Measurements from ENCODE around the gene IRGC.

DNA sequence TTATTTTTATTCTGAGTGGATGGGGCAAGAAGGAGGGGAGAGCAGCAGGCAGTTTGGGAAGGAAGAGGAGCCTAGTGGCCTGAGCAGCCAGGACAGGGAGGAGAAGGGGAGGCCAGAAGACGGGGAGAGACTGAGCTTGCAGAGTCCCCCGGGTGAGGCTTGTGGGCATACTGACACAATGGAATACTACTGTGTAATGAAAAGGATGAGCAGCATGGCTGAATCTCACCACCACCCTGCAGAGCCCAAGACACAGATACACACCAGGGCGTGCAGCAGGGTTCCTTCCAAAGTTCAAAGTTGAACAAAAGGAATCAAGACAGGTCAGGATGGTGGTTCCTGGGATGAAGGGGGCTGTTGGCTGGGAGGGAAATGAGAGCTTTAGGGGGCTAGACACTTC is 46.9 kb downstream of the IRGC start:
- TF ChIP-seq, protein P1, sequence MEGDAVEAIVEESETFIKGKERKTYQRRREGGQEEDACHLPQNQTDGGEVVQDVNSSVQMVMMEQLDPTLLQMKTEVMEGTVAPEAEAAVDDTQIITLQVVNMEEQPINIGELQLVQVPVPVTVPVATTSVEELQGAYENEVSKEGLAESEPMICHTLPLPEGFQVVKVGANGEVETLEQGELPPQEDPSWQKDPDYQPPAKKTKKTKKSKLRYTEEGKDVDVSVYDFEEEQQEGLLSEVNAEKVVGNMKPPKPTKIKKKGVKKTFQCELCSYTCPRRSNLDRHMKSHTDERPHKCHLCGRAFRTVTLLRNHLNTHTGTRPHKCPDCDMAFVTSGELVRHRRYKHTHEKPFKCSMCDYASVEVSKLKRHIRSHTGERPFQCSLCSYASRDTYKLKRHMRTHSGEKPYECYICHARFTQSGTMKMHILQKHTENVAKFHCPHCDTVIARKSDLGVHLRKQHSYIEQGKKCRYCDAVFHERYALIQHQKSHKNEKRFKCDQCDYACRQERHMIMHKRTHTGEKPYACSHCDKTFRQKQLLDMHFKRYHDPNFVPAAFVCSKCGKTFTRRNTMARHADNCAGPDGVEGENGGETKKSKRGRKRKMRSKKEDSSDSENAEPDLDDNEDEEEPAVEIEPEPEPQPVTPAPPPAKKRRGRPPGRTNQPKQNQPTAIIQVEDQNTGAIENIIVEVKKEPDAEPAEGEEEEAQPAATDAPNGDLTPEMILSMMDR (IDR thresholded peaks at IDR 0.05; ENCODE audit: poor library complexity, severe bottlenecking) = no peak
- TF ChIP-seq POLR2AphosphoS5 (IDR thresholded peaks at IDR 0.05) (no peak), EZH2 (IDR thresholded peaks at IDR 0.05; ENCODE audit: borderline replicate concordance, insufficient read depth, low read length, poor library complexity, severe bottlenecking) (no peak), EP300 (conservative IDR thresholded peaks at IDR 0.05; ENCODE audit: poor library complexity, severe bottlenecking) (no peak)
